HCT116 (cell line): ENCODE measurements around the gene PLCG2. TPM values are rescaled to one million over a fixed set of nuclear protein-coding genes. Genes with fewer than 3 reads are reported as not detected.

Source experiments
- ATAC-seq: fragments of 200-7000 bp; cut with Tn5 transposase; 2 replicates; pipeline ENCODE4 v1.9.1; 2020; ENCODE audit warnings: mild to moderate bottlenecking, moderate library complexity
- BruUV-seq: library from RNA; stranded (reverse); fragments of 400-500 nt; replicated peaks from 2 replicates; lab custom pipeline; 2021; lab: Mats Ljungman, UMichigan
- CTCF ChIA-PET: fragments of 300-600 bp; sonication (Branson Sonifier 250); formaldehyde crosslinking; loops from one replicate; lab custom pipeline; 2021; ENCODE audit warnings: antibody characterized with exemption; lab: Charles Lee
- POLR2A ChIA-PET: fragments of 300-600, 350-600 bp; sonication (Branson Sonifier 250); formaldehyde crosslinking; loops from one replicate; lab custom pipeline; 2021; ENCODE audit warnings: antibody characterized with exemption; lab: Charles Lee
- RAD21 ChIA-PET, 2 experiments: fragments of 300-600 bp; sonication (Branson Sonifier 250); formaldehyde crosslinking; loops; one replicate each; lab custom pipeline; 2023; ENCODE audit warnings: low total read pairs in 2 of 2; ENCODE audit not compliant: uncharacterized antibody in 2 of 2, unreplicated experiment in 2 of 2, low non-redundant PET in 1 of 2; lab: Charles Lee
- DNase-seq: peaks from one replicate; pipeline ENCODE4 v3.0.0-alpha.2; 2010; ENCODE audit warnings: low read depth, low spot score
- H2AFZ ChIP-seq: fragments of 200-600 bp; shearing (Covaris generic), sonication (generic); 2 replicates; pipeline ENCODE4 v1.6.1; 2017; ENCODE audit warnings: low read depth, mixed run types, mixed read lengths, antibody characterized with exemption, low read length; ENCODE audit not compliant: poor library complexity, severe bottlenecking
- H3K27ac ChIP-seq: 2 replicates; pipeline ENCODE4 v1.5.1; 2012; ENCODE audit warnings: low read depth, low read length
- H3K27me3 ChIP-seq: fragments of 200-600 bp; sonication (generic); 2 replicates; pipeline ENCODE4 v1.6.1; 2016; ENCODE audit warnings: mixed run types, low read length, mixed read lengths; ENCODE audit not compliant: insufficient read depth
- H3K36me3 ChIP-seq, 2 experiments: fragments of 200-500 bp in 1 of 2; fragments of 200-600 bp in 1 of 2; sonication (Bioruptor generic) in 1 of 2; sonication (generic) in 1 of 2; 2 replicates each; pipeline versions ENCODE4 v1.5.1 to v1.6.1; 2014 to 2016; ENCODE audit warnings: low read length in 2 of 2, inconsistent platforms in 1 of 2, mixed read lengths in 1 of 2, mixed run types in 1 of 2; ENCODE audit not compliant: insufficient read depth in 2 of 2, control insufficient read depth in 1 of 2
- H3K4me1 ChIP-seq, 2 experiments: fragments of 200-600 bp in 1 of 2; sonication (generic) in 1 of 2; 2 replicates each; pipeline versions ENCODE4 v1.5.1 to v1.6.1; 2012 to 2017; ENCODE audit warnings: low read length in 2 of 2, inconsistent platforms in 1 of 2, mild to moderate bottlenecking in 1 of 2, mixed read lengths in 1 of 2, mixed run types in 1 of 2, moderate library complexity in 1 of 2; ENCODE audit not compliant: insufficient read depth in 2 of 2, control insufficient read depth in 1 of 2
- H3K4me2 ChIP-seq: fragments of 200-600 bp; sonication (generic); 2 replicates; pipeline ENCODE4 v1.6.1; 2017; ENCODE audit warnings: mixed run types, low read length, mixed read lengths
- H3K4me3 ChIP-seq, 2 experiments: fragments of 200-600 bp in 1 of 2; sonication (generic) in 1 of 2; replicated peaks in 1 of 2; 2 replicates each; pipeline ENCODE4 v1.5.1; 2011 to 2016; ENCODE audit warnings: low read length in 2 of 2, control low read depth in 1 of 2, low read depth in 1 of 2, mild to moderate bottlenecking in 1 of 2, mixed read lengths in 1 of 2, mixed run types in 1 of 2
- H3K79me2 ChIP-seq: fragments of 200-600 bp; sonication (generic); 2 replicates; pipeline ENCODE4 v1.6.1; 2017; ENCODE audit warnings: mild to moderate bottlenecking, mixed run types, low read length, moderate library complexity, mixed read lengths; ENCODE audit not compliant: insufficient read depth
- H3K9ac ChIP-seq: fragments of 200-600 bp; sonication (generic); 2 replicates; pipeline ENCODE4 v1.6.1; 2016; ENCODE audit warnings: low read length, mixed read lengths
- H3K9me2 ChIP-seq: fragments of 200-600 bp; sonication (generic), shearing (Covaris generic); 2 replicates; pipeline ENCODE4 v1.6.1; 2017; ENCODE audit warnings: mixed run types, mild to moderate bottlenecking, moderate library complexity; ENCODE audit not compliant: insufficient read depth
- H3K9me3 ChIP-seq, 2 experiments: fragments of 200-500 bp in 1 of 2; fragments of 200-600 bp in 1 of 2; sonication (Bioruptor generic) in 1 of 2; sonication (generic) in 1 of 2; 2 replicates each; pipeline ENCODE4 v1.6.1; 2014 to 2017; ENCODE audit warnings: low read length in 2 of 2, mixed read lengths in 2 of 2, inconsistent platforms in 1 of 2, low read depth in 1 of 2, mild to moderate bottlenecking in 1 of 2, mixed run types in 1 of 2, moderate library complexity in 1 of 2; ENCODE audit not compliant: control insufficient read depth in 1 of 2, insufficient read depth in 1 of 2
- H4K20me1 ChIP-seq: fragments of 200-600 bp; sonication (generic), shearing (Covaris generic); 2 replicates; pipeline ENCODE4 v1.6.1; 2017; ENCODE audit warnings: mixed run types, mild to moderate bottlenecking, moderate library complexity; ENCODE audit not compliant: insufficient read depth
- ELF1 ChIP-seq: IDR thresholded peaks from 2 replicates; pipeline ENCODE4 v1.6.1; 2012; ENCODE audit warnings: low read depth, borderline replicate concordance
- JUND ChIP-seq: IDR thresholded peaks from 2 replicates; pipeline ENCODE4 v1.6.1; 2012
- POLR2A ChIP-seq: IDR thresholded peaks from 2 replicates; pipeline ENCODE4 v1.7.0; 2011; ENCODE audit warnings: borderline replicate concordance; ENCODE audit not compliant: insufficient read depth, insufficient read length; ENCODE audit errors: extremely low read depth
- TCF7L2 ChIP-seq: IDR thresholded peaks from 2 replicates; pipeline ENCODE4 v1.7.0; 2011; ENCODE audit warnings: borderline replicate concordance, inconsistent platforms; ENCODE audit not compliant: insufficient read depth, insufficient read length; ENCODE audit errors: extremely low read depth
- ZNF274 ChIP-seq: fragments of 200-500 bp; sonication (Bioruptor generic); IDR thresholded peaks from 2 replicates; pipeline ENCODE4 v1.6.1; 2014; ENCODE audit warnings: mild to moderate bottlenecking, low read depth, low read length, inconsistent platforms
- intact Hi-C: fragments of 100-400 bp; cut with micrococcal nuclease; formaldehyde crosslinking; loops from 2 replicates; pipeline ENCODE4 v1.10.0; 2022
- total RNA-seq: library from RNA; stranded (reverse); gene quantifications from one replicate; pipeline ENCODE4 v1.2.1, GENCODE V29; 2021; ENCODE audit not compliant: unreplicated experiment
- TF ChIP-seq, protein P1 (sequence below): IDR thresholded peaks from 2 replicates; pipeline ENCODE4 v1.6.1; 2011; ENCODE audit warnings: mild to moderate bottlenecking, low read length, moderate library complexity; ENCODE audit not compliant: insufficient replicate concordance; ENCODE audit errors: extremely low read depth
- TF ChIP-seq, protein P2 (sequence below): IDR thresholded peaks from 2 replicates; pipeline ENCODE4 v1.6.1; 2012; ENCODE audit warnings: low read depth
- TF ChIP-seq, protein P3 (sequence below): IDR thresholded peaks from 2 replicates; pipeline ENCODE4 v1.6.1; 2012

PLCG2 gene
- total RNA-seq, 1 experiment from 2014 or later, result 31.2 TPM

DNA sequence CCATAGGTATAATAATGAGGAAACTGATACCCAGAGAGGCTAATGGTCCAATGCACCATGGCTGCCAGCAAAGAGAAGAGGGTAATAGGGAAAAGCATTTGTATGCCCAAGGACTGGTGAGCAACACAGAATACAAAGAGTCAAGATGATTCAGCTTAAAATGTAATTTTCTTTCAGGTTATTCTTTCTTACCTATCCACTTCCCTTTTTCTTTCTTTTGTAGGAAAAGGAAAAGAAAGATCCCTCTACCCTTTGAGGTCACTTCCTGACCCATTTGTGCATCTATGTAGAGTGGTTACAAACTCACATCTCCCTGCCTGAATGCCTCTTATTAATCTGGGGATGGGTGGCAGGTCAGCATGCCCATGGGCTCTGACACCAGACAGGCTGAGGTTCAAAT lies 3.5 kb upstream of the PLCG2 start:
- H4K20me1 ChIP-seq, result no peaks in the 10 kb centered on the region
- no peak for TF ChIP-seq ZNF274
- TF ChIP-seq POLR2A, result no peak
- TF ChIP-seq, protein P1, sequence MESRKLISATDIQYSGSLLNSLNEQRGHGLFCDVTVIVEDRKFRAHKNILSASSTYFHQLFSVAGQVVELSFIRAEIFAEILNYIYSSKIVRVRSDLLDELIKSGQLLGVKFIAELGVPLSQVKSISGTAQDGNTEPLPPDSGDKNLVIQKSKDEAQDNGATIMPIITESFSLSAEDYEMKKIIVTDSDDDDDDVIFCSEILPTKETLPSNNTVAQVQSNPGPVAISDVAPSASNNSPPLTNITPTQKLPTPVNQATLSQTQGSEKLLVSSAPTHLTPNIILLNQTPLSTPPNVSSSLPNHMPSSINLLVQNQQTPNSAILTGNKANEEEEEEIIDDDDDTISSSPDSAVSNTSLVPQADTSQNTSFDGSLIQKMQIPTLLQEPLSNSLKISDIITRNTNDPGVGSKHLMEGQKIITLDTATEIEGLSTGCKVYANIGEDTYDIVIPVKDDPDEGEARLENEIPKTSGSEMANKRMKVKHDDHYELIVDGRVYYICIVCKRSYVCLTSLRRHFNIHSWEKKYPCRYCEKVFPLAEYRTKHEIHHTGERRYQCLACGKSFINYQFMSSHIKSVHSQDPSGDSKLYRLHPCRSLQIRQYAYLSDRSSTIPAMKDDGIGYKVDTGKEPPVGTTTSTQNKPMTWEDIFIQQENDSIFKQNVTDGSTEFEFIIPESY, result no peak
- TF ChIP-seq ELF1, result no peak
- TF ChIP-seq JUND, result no peak
- TF ChIP-seq, protein P2, sequence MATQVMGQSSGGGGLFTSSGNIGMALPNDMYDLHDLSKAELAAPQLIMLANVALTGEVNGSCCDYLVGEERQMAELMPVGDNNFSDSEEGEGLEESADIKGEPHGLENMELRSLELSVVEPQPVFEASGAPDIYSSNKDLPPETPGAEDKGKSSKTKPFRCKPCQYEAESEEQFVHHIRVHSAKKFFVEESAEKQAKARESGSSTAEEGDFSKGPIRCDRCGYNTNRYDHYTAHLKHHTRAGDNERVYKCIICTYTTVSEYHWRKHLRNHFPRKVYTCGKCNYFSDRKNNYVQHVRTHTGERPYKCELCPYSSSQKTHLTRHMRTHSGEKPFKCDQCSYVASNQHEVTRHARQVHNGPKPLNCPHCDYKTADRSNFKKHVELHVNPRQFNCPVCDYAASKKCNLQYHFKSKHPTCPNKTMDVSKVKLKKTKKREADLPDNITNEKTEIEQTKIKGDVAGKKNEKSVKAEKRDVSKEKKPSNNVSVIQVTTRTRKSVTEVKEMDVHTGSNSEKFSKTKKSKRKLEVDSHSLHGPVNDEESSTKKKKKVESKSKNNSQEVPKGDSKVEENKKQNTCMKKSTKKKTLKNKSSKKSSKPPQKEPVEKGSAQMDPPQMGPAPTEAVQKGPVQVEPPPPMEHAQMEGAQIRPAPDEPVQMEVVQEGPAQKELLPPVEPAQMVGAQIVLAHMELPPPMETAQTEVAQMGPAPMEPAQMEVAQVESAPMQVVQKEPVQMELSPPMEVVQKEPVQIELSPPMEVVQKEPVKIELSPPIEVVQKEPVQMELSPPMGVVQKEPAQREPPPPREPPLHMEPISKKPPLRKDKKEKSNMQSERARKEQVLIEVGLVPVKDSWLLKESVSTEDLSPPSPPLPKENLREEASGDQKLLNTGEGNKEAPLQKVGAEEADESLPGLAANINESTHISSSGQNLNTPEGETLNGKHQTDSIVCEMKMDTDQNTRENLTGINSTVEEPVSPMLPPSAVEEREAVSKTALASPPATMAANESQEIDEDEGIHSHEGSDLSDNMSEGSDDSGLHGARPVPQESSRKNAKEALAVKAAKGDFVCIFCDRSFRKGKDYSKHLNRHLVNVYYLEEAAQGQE, result no peak
- TF ChIP-seq TCF7L2, result no peak
- TF ChIP-seq, protein P3, sequence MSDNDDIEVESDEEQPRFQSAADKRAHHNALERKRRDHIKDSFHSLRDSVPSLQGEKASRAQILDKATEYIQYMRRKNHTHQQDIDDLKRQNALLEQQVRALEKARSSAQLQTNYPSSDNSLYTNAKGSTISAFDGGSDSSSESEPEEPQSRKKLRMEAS, result no peak
- peaks cover 0 to 17% of the 10 kb centered on the region in 2 experiments; a peak in 3 of 4 replicates for H3K4me1 ChIP-seq
- H3K4me2 ChIP-seq, result no peak overlapping the region
- ChIA-PET RAD21 (no interaction called here), CTCF (no interaction called here), POLR2A (no interaction called here)
- no peaks in the 10 kb centered on the region for H3K9me2 ChIP-seq
- no peak for DNase-seq
- no TSS peak for BruUV-seq
- H3K9me3 ChIP-seq, result no peaks in the 10 kb centered on the region
- no peaks in the 10 kb centered on the region for H3K27me3 ChIP-seq
- H3K79me2 ChIP-seq, result no peaks in the 10 kb centered on the region; the same call in 1 of the 2 replicates
- no peaks in the 10 kb centered on the region for H3K36me3 ChIP-seq
- H3K9ac ChIP-seq, result no peak overlapping the region
- H3K4me3 ChIP-seq, result no peak overlapping the region
- no peak overlapping the region for H2AFZ ChIP-seq
- intact Hi-C loops, result loop anchor here (5.0 kb wide), 1 partner anchor 97 kb away; no protein-coding TSS in a partner anchor
- ATAC-seq, result no peak
- H3K27ac ChIP-seq, result no peak overlapping the region
